ENCODE measurements around the gene MOB3B. TPM values are rescaled to one million over a fixed set of nuclear protein-coding genes. Genes with fewer than 3 reads are reported as not detected.

Gene MOB3B
- total RNA-seq, 2 donors from 2014 or later = 3.1 to 17.8 TPM

DNA sequence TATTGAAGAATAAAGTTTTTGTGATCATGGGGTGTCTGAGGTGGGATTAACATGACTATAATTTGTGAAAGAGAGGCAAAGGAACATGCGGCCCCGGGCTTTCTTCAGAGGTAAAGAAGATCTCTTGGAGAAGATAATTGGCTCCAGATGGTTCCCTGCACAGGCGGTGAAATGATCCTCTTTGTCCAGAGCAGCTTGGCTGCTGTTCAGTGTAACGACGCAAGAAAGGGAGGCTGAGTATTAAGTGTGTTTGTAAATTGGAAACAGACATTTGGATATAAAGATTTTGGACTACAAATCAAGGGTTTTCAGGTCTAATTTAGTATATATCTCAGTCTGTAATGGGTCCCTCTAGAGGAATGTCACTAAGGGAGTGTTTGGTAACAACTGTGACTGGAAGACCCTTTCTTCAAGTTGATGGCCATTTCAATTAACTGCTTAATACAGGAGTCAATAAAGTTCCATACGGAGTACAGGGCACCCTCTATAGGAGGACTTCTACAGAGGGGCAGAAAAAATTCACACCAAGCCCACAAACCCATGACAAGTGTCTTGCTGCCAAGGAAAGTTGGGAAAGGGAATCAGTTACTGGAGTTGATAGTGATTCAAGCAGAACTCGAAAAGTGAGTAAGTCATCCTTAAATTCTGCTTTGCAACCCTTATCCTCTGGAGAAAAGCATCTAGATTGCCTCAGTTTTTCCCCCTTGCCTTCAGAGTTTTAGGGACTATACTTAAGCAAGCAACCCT, 236.8 kb downstream of the MOB3B start:
- no peak for DNase-seq (ENCODE audit: low spot score)
- TF ChIP-seq, protein P1, sequence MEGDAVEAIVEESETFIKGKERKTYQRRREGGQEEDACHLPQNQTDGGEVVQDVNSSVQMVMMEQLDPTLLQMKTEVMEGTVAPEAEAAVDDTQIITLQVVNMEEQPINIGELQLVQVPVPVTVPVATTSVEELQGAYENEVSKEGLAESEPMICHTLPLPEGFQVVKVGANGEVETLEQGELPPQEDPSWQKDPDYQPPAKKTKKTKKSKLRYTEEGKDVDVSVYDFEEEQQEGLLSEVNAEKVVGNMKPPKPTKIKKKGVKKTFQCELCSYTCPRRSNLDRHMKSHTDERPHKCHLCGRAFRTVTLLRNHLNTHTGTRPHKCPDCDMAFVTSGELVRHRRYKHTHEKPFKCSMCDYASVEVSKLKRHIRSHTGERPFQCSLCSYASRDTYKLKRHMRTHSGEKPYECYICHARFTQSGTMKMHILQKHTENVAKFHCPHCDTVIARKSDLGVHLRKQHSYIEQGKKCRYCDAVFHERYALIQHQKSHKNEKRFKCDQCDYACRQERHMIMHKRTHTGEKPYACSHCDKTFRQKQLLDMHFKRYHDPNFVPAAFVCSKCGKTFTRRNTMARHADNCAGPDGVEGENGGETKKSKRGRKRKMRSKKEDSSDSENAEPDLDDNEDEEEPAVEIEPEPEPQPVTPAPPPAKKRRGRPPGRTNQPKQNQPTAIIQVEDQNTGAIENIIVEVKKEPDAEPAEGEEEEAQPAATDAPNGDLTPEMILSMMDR (IDR thresholded peaks at IDR 0.05) = no peak
- TF ChIP-seq POLR2AphosphoS5 (IDR thresholded peaks at IDR 0.05) = no peak
- TF ChIP-seq POLR2A (IDR thresholded peaks at IDR 0.05) = no peak
- Histone ChIP-seq H3K4me3 (no peak overlapping the region), H3K27me3 (replicated peaks; ENCODE audit: insufficient read depth) (no peaks in the 10 kb centered on the region), H3K27ac (no peak overlapping the region), H3K4me1 (replicated peaks) (no peaks in the 10 kb centered on the region), H3K36me3 (no peaks in the 10 kb centered on the region), H3K9me3 (no peaks in the 10 kb centered on the region)
- intact Hi-C loops (cut with DNase I) = no loop called here
- 64% methylated on average over 7 of the region's 7 CpGs for WGBS

DNA sequence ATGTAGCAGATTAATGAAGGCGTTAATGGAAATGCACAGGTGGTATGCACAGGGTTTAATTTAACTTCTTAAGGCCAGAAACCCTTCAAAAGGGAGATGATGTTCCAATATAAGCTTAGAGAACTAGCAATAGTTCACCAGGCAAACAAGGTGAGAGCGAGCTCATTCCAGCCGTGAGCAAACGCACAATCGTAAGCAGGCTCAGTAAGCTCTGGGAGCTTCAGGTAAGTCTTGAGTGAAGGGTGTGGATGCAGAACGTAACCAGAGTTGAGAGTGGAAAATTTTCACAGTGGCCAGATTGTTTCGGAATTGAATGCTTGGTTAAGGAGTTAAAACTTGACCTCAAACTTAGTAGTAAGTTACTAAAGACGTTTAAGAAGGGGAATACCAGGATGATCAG, 238.3 kb downstream of the MOB3B start:
- 76% methylated on average over 8 of the region's 8 CpGs for WGBS
- Histone ChIP-seq H3K4me1 (replicated peaks) (no peaks in the 10 kb centered on the region), H3K4me3 (no peak overlapping the region), H3K27me3 (replicated peaks; ENCODE audit: insufficient read depth) (no peaks in the 10 kb centered on the region), H3K27ac (no peak overlapping the region), H3K36me3 (no peaks in the 10 kb centered on the region), H3K9me3 (no peaks in the 10 kb centered on the region)
- DNase-seq (ENCODE audit: low spot score) = no peak
- TF ChIP-seq POLR2A (IDR thresholded peaks at IDR 0.05) (no peak), POLR2AphosphoS5 (IDR thresholded peaks at IDR 0.05) (no peak)
- TF ChIP-seq, protein P1 (IDR thresholded peaks at IDR 0.05) = no peak
- intact Hi-C loops (cut with DNase I) = no loop called here

DNA sequence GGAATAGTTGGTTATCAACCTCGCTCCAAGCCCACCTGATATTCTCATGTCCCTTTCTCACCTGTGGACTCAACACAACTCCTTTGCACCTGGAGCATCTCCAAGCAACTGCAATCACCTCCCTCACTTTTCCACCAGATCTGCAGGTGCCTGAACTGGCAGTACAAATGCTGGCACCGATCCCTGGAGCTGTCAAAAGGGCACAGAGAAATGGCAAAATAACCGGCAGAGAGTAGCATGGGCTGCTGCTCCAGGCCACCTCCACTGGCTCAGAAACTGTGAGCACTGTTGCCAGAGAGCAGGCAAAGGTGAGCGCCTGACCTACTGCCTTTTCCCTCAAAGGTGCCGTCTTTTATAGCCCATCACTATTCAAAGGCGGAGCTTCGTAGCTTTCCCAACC, 247.3 kb downstream of the MOB3B start:
- intact Hi-C loops (cut with DNase I) = no loop called here
- TF ChIP-seq POLR2A (IDR thresholded peaks at IDR 0.05) (no peak), POLR2AphosphoS5 (IDR thresholded peaks at IDR 0.05) (no peak)
- TF ChIP-seq, protein P1 (IDR thresholded peaks at IDR 0.05) = no peak
- 79% methylated on average over 7 of the region's 7 CpGs for WGBS
- Histone ChIP-seq H3K36me3 (no peaks in the 10 kb centered on the region), H3K27ac (no peak overlapping the region), H3K9me3 (no peaks in the 10 kb centered on the region), H3K4me1 (replicated peaks) (no peaks in the 10 kb centered on the region), H3K4me3 (no peak overlapping the region), H3K27me3 (replicated peaks; ENCODE audit: insufficient read depth) (no peaks in the 10 kb centered on the region)
- DNase-seq (ENCODE audit: low spot score) = no peak

DNA sequence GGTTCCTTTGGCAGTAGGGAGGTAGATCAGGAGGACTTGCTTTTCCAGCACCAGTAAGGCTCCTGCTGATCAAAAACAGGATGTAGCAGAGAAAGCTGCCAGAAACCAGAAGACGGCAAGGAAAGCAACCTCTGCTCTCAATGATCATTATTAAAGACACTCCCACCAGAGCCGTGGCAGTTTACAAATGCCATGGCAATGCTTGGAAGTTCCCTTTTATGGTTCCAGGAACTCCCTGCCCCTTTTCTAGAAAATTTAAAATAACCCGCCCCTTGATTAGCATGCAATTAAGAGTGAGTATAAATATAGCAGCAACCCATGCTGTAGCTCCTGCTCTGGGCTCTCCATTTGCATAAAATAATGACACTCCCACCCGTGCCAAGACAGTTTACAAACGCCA, 248.8 kb downstream of the MOB3B start:
- no peaks in the 10 kb centered on the region for H3K27me3 ChIP-seq (replicated peaks; ENCODE audit: insufficient read depth)
- WGBS = 28% methylated on average over 5 of the region's 5 CpGs
- no peak overlapping the region for H3K27ac ChIP-seq
- no peak overlapping the region for H3K4me3 ChIP-seq
- TF ChIP-seq POLR2AphosphoS5 (IDR thresholded peaks at IDR 0.05) = no peak
- TF ChIP-seq, protein P1 (IDR thresholded peaks at IDR 0.05) = no peak
- TF ChIP-seq POLR2A (IDR thresholded peaks at IDR 0.05) = no peak
- no peaks in the 10 kb centered on the region for H3K9me3 ChIP-seq
- H3K4me1 ChIP-seq (replicated peaks) = no peaks in the 10 kb centered on the region
- intact Hi-C loops (cut with DNase I) = no loop called here
- no peaks in the 10 kb centered on the region for H3K36me3 ChIP-seq
- DNase-seq (ENCODE audit: low spot score) = no peak

DNA sequence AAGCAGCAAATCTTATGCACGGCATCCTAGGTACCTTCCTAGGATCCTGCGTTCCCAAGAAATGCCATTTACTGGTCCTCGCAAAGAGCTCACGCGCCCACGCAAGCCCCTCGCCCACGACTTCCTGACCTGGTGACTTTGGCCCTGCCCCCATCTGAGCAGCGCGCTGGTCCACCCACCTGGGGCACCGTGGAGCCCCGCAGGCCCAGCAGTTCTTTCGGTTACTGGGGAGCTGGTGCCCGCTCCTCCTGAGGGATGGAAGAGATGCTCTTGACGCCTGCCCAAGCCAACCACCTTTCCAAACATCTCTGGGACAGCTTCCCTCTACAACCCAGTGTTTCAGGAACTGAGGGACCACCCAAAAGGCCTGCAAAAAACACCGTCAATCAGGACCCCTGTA, 249.4 kb downstream of the MOB3B start:
- no peak for DNase-seq (ENCODE audit: low spot score)
- no peak for TF ChIP-seq POLR2AphosphoS5 (IDR thresholded peaks at IDR 0.05)
- no peak for TF ChIP-seq POLR2A (IDR thresholded peaks at IDR 0.05)
- TF ChIP-seq, protein P1 (IDR thresholded peaks at IDR 0.05) = no peak
- WGBS = 90% methylated on average over 16 of the region's 16 CpGs
- H3K27ac ChIP-seq = no peak overlapping the region
- H3K9me3 ChIP-seq = no peaks in the 10 kb centered on the region
- no peaks in the 10 kb centered on the region for H3K27me3 ChIP-seq (replicated peaks; ENCODE audit: insufficient read depth)
- H3K4me1 ChIP-seq (replicated peaks) = no peaks in the 10 kb centered on the region
- no peaks in the 10 kb centered on the region for H3K36me3 ChIP-seq
- intact Hi-C loops (cut with DNase I) = no loop called here
- H3K4me3 ChIP-seq = no peak overlapping the region
